Liver (tissue), 9 donors: ENCODE results near the gene BRD3OS. TPM values are rescaled to one million over a fixed set of nuclear protein-coding genes. Genes with fewer than 3 reads are reported as not detected.

ENCODE experiments used
- DNase-seq: peaks from one replicate; pipeline ENCODE4 v3.0.0-alpha.2; 2017; ENCODE audit warnings: low spot score
- H3K27ac ChIP-seq, 2 donors: one replicate each; pipeline ENCODE4 v1.7.0; 2013; ENCODE audit warnings: inconsistent platforms in 2 of 2, low read length in 2 of 2, control low read depth in 1 of 2, low read depth in 1 of 2, mild to moderate bottlenecking in 1 of 2
- H3K27me3 ChIP-seq, 4 donors: one replicate each; pipeline versions ENCODE4 v1.6.1 to v1.7.0; 2013; ENCODE audit warnings: low read length in 3 of 4, inconsistent platforms in 1 of 4, mild to moderate bottlenecking in 1 of 4, moderate library complexity in 1 of 4; ENCODE audit not compliant: control insufficient read depth in 4 of 4, insufficient read depth in 4 of 4
- H3K36me3 ChIP-seq, 4 donors: one replicate each; pipeline versions ENCODE4 v1.6.1 to v1.7.0; 2013; ENCODE audit warnings: low read length in 3 of 4, mild to moderate bottlenecking in 3 of 4, low read depth in 1 of 4, moderate library complexity in 1 of 4; ENCODE audit not compliant: control insufficient read depth in 4 of 4, insufficient read depth in 3 of 4
- H3K4me1 ChIP-seq, 4 donors: one replicate each; pipeline versions ENCODE4 v1.6.1 to v1.7.0; 2013; ENCODE audit warnings: low read length in 3 of 4, mild to moderate bottlenecking in 3 of 4, moderate library complexity in 1 of 4; ENCODE audit not compliant: control insufficient read depth in 4 of 4, insufficient read depth in 4 of 4
- H3K4me3 ChIP-seq, 3 donors: one replicate each; pipeline versions ENCODE4 v1.6.1 to v1.7.0; 2013; ENCODE audit warnings: low read length in 3 of 3, control low read depth in 1 of 3, low read depth in 1 of 3, mild to moderate bottlenecking in 1 of 3
- H3K9ac ChIP-seq, 2 donors: one replicate each; pipeline ENCODE4 v1.7.0; 2013; ENCODE audit warnings: low read length in 2 of 2, mild to moderate bottlenecking in 2 of 2, moderate library complexity in 2 of 2, control low read depth in 1 of 2, low read depth in 1 of 2
- H3K9me3 ChIP-seq, 4 donors: one replicate each; pipeline versions ENCODE4 v1.6.1 to v1.7.0; 2013; ENCODE audit warnings: low read length in 3 of 4; ENCODE audit not compliant: control insufficient read depth in 4 of 4
- FOXA1 ChIP-seq: IDR thresholded peaks from 2 replicates; pipeline ENCODE4 v1.6.1; 2016; ENCODE audit warnings: antibody characterized with exemption
- FOXA2 ChIP-seq: IDR thresholded peaks from 2 replicates; pipeline ENCODE4 v1.6.1; 2016; ENCODE audit warnings: antibody characterized with exemption
- GABPA ChIP-seq, 2 donors: IDR thresholded peaks in 1 of 2; conservative IDR thresholded peaks in 1 of 2; 2 replicates each; pipeline ENCODE4 v1.6.1; 2016; ENCODE audit warnings: antibody characterized with exemption in 2 of 2, mild to moderate bottlenecking in 1 of 2, moderate library complexity in 1 of 2
- HNF4A ChIP-seq, 2 donors: conservative IDR thresholded peaks; 2 replicates each; pipeline ENCODE4 v1.6.1; 2016; ENCODE audit warnings: antibody characterized with exemption in 2 of 2, mild to moderate bottlenecking in 2 of 2
- HNF4G ChIP-seq: IDR thresholded peaks from 2 replicates; pipeline ENCODE4 v1.6.1; 2016; ENCODE audit warnings: antibody characterized with exemption
- JUND ChIP-seq, 2 donors: IDR thresholded peaks; 2 replicates each; pipeline ENCODE4 v1.6.1; 2016; ENCODE audit warnings: antibody characterized with exemption in 2 of 2
- NR2F2 ChIP-seq: IDR thresholded peaks from 2 replicates; pipeline ENCODE4 v1.6.1; 2016; ENCODE audit warnings: antibody characterized with exemption
- RXRA ChIP-seq, 2 donors: IDR thresholded peaks; 2 replicates each; pipeline ENCODE4 v1.6.1; 2017 to 2018; ENCODE audit warnings: antibody characterized with exemption in 2 of 2, mild to moderate bottlenecking in 1 of 2
- SP1 ChIP-seq: IDR thresholded peaks from 2 replicates; pipeline ENCODE4 v1.6.1; 2018; ENCODE audit warnings: antibody characterized with exemption, mild to moderate bottlenecking
- TAF1 ChIP-seq: conservative IDR thresholded peaks from 2 replicates; pipeline ENCODE4 v1.6.1; 2016; ENCODE audit warnings: antibody characterized with exemption, mild to moderate bottlenecking
- YY1 ChIP-seq: IDR thresholded peaks from 2 replicates; pipeline ENCODE4 v1.6.1; 2016; ENCODE audit warnings: antibody characterized with exemption, mild to moderate bottlenecking
- WGBS: extraction: QIAGEN DNeasy Blood & Tissue Kit; methylation state at CpG from one replicate; pipeline ENCODE4 v1.1.7; 2013; 5-methylcytosine and 5-hydroxymethylcytosine counted together
- polyA plus RNA-seq, 2 donors: library from polyadenylated mRNA; stranded (reverse) in 1 of 2; unstranded in 1 of 2; fragments of 200-250 nt in 1 of 2; fragments of >200 nt in 1 of 2; fragmentation: Nextera tagmentation in 1 of 2; extraction: Ambion mirVana in 1 of 2; gene quantifications; one replicate each; pipeline versions ENCODE4 v1.2.1 to v1.2.3, GENCODE V29; 2013 to 2015
- total RNA-seq, 2 donors: library from RNA; depleted of rRNA; stranded (reverse); fragments of >200 nt; gene quantifications; one replicate each; pipeline ENCODE4 v1.2.3, GENCODE V29; 2014
- TF ChIP-seq, protein P1 (sequence below): IDR thresholded peaks from 2 replicates; pipeline ENCODE4 v1.6.1; 2016; ENCODE audit warnings: antibody characterized with exemption, mild to moderate bottlenecking
- TF ChIP-seq, protein P2 (sequence below): IDR thresholded peaks from 2 replicates; pipeline ENCODE4 v1.6.1; 2016; ENCODE audit warnings: antibody characterized with exemption
- TF ChIP-seq, protein P3 (sequence below): IDR thresholded peaks from 2 replicates; pipeline ENCODE4 v1.6.1; 2016; ENCODE audit warnings: antibody characterized with exemption
- TF ChIP-seq, protein P4 (sequence below): fragments of 150-350 bp; IDR thresholded peaks from 2 replicates; pipeline ENCODE4 v1.5.1; 2017; ENCODE audit warnings: improper control_type of control experiment, low read depth, low read length; ENCODE audit not compliant: missing input control
- TF ChIP-seq, protein P5 (sequence below): IDR thresholded peaks from 2 replicates; pipeline ENCODE4 v1.6.1; 2016; ENCODE audit warnings: antibody characterized with exemption
- donor health status: healthy.
- donor health status: healthy.
- donor health status: healthy.
- donor health status: healthy.
- donor health status: healthy.

BRD3OS gene
- total and polyA plus RNA-seq, 4 donors, result 2.1 to 5.1 (median 2.9) TPM

DNA sequence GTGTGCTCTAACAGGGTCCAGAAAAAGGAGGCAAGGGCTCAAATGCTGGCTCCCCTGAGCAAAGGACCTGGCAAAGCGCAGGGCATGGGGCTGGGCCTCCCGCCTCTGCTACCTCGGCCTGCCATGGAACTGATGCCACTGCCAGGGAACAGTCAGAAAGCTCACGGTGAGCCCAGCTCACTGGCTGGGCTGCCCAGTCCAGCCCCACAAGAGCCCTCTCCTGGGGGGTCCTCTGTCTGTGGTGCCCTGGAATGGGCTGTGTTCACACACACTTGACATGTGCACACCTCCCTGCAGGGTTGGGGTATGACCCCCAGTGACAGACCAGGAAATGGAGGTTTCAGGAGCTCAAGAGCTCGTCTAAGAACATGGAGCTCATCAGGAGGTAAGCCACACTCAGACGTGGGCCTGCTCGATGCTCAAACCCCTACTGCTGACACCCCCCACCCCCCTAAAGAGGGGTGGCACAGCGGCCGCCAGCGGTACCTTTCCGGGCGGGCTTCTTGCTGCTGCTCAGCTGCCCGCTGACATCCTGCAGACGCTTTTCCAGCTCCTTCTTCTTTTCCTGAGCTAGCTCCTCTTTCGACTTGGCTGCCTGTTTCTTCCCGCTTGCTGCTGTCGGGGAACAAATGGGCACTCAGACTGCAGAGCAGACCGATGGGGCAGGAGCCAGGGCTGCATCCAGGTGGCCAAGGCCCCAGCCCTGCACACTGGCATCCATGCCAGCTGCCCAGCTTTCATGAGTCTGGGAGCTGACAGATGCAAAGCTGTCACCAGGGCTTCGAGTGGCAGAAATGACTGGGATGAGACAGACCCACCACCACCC is 9.1 kb downstream of the BRD3OS start (continued):
- TF ChIP-seq, protein P1, sequence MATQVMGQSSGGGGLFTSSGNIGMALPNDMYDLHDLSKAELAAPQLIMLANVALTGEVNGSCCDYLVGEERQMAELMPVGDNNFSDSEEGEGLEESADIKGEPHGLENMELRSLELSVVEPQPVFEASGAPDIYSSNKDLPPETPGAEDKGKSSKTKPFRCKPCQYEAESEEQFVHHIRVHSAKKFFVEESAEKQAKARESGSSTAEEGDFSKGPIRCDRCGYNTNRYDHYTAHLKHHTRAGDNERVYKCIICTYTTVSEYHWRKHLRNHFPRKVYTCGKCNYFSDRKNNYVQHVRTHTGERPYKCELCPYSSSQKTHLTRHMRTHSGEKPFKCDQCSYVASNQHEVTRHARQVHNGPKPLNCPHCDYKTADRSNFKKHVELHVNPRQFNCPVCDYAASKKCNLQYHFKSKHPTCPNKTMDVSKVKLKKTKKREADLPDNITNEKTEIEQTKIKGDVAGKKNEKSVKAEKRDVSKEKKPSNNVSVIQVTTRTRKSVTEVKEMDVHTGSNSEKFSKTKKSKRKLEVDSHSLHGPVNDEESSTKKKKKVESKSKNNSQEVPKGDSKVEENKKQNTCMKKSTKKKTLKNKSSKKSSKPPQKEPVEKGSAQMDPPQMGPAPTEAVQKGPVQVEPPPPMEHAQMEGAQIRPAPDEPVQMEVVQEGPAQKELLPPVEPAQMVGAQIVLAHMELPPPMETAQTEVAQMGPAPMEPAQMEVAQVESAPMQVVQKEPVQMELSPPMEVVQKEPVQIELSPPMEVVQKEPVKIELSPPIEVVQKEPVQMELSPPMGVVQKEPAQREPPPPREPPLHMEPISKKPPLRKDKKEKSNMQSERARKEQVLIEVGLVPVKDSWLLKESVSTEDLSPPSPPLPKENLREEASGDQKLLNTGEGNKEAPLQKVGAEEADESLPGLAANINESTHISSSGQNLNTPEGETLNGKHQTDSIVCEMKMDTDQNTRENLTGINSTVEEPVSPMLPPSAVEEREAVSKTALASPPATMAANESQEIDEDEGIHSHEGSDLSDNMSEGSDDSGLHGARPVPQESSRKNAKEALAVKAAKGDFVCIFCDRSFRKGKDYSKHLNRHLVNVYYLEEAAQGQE, result no peak
- no peak for TF ChIP-seq RXRA (IDR thresholded peaks at IDR 0.05)

DNA sequence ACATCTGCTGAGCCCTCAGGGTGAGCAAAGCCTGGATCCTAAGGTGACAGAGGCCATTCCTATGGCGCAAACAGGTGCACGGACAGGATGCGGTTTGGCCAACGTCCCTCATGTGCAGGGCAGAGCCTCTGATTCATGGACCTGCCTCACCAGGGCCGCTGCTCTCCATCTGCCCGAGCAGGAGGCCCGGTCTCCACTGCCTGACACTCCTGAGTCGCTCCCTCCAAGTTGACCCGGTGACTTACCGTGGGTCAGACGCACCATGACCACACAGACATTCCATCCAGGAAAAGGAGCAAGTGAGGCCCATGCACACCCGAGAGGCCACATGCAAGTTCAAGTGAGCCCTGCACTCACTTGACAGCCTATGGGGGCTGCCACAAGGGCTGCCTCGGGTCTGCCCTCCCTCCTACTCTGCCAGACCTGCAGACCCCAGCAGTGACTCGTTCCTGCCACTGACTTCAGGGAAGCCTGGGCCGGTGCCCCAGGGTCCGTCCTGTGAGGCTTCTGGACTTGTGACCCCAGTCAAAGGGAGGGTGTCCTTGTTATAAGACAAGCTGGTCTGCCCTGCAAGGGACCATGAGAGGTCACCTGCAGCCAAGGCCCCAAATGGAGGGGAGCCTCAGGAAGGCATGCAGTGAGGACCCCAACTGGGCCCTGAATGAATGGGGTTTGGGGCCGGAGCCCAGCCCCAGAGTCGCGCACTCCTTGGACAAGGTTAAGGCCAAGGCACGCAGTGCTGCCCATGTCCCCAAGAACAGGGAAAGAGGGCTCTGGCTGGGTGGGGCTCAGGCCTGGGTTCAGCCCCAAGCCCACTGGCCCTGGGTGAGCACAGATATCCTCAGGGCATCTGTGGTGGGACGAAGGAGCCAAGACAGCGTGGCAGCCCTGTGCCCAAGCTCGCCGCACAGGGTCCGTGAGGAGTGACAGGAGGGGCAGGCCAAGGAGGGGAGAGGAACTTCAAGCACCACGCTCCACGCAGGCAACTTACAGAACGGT is 10.1 kb downstream of the BRD3OS start:
- DNase-seq, result no peak
- H3K4me3 ChIP-seq, result no peak overlapping the region
- no peak overlapping the region for H3K27ac ChIP-seq
- H3K36me3 ChIP-seq, result peaks cover 29 to 61% (median 38%) of the 10 kb centered on the region in 4 donors
- no peaks in the 10 kb centered on the region for H3K4me1 ChIP-seq
- no peak overlapping the region for H3K9ac ChIP-seq
- 95% methylated on average over 28 of the region's 28 CpGs for WGBS
- TF ChIP-seq, protein P2, sequence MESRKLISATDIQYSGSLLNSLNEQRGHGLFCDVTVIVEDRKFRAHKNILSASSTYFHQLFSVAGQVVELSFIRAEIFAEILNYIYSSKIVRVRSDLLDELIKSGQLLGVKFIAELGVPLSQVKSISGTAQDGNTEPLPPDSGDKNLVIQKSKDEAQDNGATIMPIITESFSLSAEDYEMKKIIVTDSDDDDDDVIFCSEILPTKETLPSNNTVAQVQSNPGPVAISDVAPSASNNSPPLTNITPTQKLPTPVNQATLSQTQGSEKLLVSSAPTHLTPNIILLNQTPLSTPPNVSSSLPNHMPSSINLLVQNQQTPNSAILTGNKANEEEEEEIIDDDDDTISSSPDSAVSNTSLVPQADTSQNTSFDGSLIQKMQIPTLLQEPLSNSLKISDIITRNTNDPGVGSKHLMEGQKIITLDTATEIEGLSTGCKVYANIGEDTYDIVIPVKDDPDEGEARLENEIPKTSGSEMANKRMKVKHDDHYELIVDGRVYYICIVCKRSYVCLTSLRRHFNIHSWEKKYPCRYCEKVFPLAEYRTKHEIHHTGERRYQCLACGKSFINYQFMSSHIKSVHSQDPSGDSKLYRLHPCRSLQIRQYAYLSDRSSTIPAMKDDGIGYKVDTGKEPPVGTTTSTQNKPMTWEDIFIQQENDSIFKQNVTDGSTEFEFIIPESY, result no peak
- TF ChIP-seq RXRA (IDR thresholded peaks at IDR 0.05), result no peak
- TF ChIP-seq FOXA1, result no peak
- TF ChIP-seq SP1, result no peak
- TF ChIP-seq TAF1, result no peak
- TF ChIP-seq NR2F2, result no peak
- no peaks in the 10 kb centered on the region for H3K9me3 ChIP-seq
- H3K27me3 ChIP-seq, result no peaks in the 10 kb centered on the region

DNA sequence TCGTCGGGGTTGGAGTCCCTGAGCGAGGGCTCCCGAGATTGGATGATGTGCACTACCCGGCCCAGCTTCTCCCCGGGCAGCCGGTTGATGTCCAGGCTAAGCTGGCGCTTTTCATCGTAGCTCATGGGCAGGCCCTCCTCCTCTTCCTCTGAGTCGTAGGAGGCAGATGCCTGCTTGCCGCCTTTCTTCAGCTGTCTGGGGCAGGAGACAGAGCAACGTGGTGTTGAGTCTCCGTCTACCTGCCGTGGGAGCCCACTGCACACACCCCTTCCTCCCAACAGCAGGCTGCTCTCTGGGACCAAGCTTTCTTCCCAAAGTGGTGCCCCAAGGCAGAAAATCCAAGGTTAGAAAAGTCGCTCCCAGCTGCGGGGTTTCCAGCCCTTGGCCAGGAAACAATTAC is 10.8 kb downstream of the BRD3OS start:
- Histone ChIP-seq H3K36me3 (peaks cover 27 to 61% (median 36%) of the 10 kb centered on the region in 4 donors), H3K27me3 (no peaks in the 10 kb centered on the region), H3K4me1 (no peaks in the 10 kb centered on the region), H3K9ac (no peak overlapping the region), H3K4me3 (no peak overlapping the region), H3K27ac (no peak overlapping the region), H3K9me3 (no peaks in the 10 kb centered on the region)
- no peak for DNase-seq
- WGBS, result 95% methylated on average over 16 of the region's 16 CpGs
- TF ChIP-seq JUND (IDR thresholded peaks at IDR 0.05) (no peak), GABPA (IDR thresholded peaks at IDR 0.05 in 1 of 2, conservative IDR thresholded peaks at IDR 0.05 in 1 of 2) (no peak), RXRA (IDR thresholded peaks at IDR 0.05) (no peak), YY1 (no peak), HNF4G (no peak), HNF4A (conservative IDR thresholded peaks at IDR 0.05) (no peak), TAF1 (no peak), FOXA2 (no peak), NR2F2 (no peak)
- TF ChIP-seq, protein P3, sequence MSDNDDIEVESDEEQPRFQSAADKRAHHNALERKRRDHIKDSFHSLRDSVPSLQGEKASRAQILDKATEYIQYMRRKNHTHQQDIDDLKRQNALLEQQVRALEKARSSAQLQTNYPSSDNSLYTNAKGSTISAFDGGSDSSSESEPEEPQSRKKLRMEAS, result no peak
- TF ChIP-seq, protein P4, sequence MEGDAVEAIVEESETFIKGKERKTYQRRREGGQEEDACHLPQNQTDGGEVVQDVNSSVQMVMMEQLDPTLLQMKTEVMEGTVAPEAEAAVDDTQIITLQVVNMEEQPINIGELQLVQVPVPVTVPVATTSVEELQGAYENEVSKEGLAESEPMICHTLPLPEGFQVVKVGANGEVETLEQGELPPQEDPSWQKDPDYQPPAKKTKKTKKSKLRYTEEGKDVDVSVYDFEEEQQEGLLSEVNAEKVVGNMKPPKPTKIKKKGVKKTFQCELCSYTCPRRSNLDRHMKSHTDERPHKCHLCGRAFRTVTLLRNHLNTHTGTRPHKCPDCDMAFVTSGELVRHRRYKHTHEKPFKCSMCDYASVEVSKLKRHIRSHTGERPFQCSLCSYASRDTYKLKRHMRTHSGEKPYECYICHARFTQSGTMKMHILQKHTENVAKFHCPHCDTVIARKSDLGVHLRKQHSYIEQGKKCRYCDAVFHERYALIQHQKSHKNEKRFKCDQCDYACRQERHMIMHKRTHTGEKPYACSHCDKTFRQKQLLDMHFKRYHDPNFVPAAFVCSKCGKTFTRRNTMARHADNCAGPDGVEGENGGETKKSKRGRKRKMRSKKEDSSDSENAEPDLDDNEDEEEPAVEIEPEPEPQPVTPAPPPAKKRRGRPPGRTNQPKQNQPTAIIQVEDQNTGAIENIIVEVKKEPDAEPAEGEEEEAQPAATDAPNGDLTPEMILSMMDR, result no peak
- TF ChIP-seq, protein P1, result no peak
- TF ChIP-seq, protein P5, sequence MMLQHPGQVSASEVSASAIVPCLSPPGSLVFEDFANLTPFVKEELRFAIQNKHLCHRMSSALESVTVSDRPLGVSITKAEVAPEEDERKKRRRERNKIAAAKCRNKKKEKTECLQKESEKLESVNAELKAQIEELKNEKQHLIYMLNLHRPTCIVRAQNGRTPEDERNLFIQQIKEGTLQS, result no peak
